Activated effector memory CD4-positive, alpha-beta T cell treated with Interleukin-2 at 50 U/mL for 16 hours (primary cell): Measurements from ENCODE around the gene PDIK1L.

Experiments
- DNase-seq: peaks from one replicate; pipeline ENCODE4 v3.0.0-alpha.2; 2020

The PDIK1L gene

GRCh38 chr1:26158271-26158907 lies 46.8 kb downstream of the PDIK1L start:
- DNase-seq: no peak

- DNase-seq: no peak
Measured at GRCh38 chr1:26158908-26159742, 47.5 kb downstream of the PDIK1L start, which contains the start of gene FAM110D. TSS of gene FAM110D (plus strand) at chr1:26159079. CDS start at chr1:26161292, 2,213 bp downstream.

- DNase-seq: no peak
Measured at GRCh38 chr1:26159743-26160039, 48.1 kb downstream of the PDIK1L start.

GRCh38 chr1:26160527-26161414 lies 49.1 kb downstream of the PDIK1L start:
- DNase-seq: no peak

GRCh38 chr1:26161415-26162219 lies 50.0 kb downstream of the PDIK1L start:
- no peak for DNase-seq

GRCh38 chr1:26162220-26162709 lies 50.6 kb downstream of the PDIK1L start:
- no peak for DNase-seq

- DNase-seq: no peak
Measured at GRCh38 chr1:26163684-26164035, 52.0 kb downstream of the PDIK1L start.

- DNase-seq: peak; percentile 36
Measured at GRCh38 chr1:26164036-26164860, 52.6 kb downstream of the PDIK1L start.

- no peak for DNase-seq
Measured at GRCh38 chr1:26164861-26165842, 53.5 kb downstream of the PDIK1L start.

GRCh38 chr1:26166719-26167281 lies 55.2 kb downstream of the PDIK1L start:
- no peak for DNase-seq

GRCh38 chr1:26168410-26169197 lies 57.0 kb downstream of the PDIK1L start, which contains the start of gene C1orf232:
TSS of gene C1orf232 (minus strand) at chr1:26168963. CDS start at chr1:26168499, 464 bp downstream.
- no peak for DNase-seq

- no peak for DNase-seq
Measured at GRCh38 chr1:26169198-26169554, 57.6 kb downstream of the PDIK1L start.

- peak; percentile 78 for DNase-seq
Measured at GRCh38 chr1:26169669-26170471, 58.2 kb downstream of the PDIK1L start, which contains the start of gene ZNF593. TSS of gene ZNF593 (plus strand) at chr1:26169908. CDS start at chr1:26169984, 76 bp downstream.

GRCh38 chr1:26170472-26170821 lies 58.8 kb downstream of the PDIK1L start:
- no peak for DNase-seq

- DNase-seq: no peak
Measured at GRCh38 chr1:26171084-26172072, 59.8 kb downstream of the PDIK1L start, which contains the start of gene ZNF593OS. TSS of gene ZNF593OS (minus strand) at chr1:26171832. CDS start at chr1:26171661, 171 bp downstream.
